ENCODE measurements around the gene GPATCH8.

The GPATCH8 gene

GRCh38 chr17:44543905-44544523 lies 40.8 kb upstream of the GPATCH8 start:
- no peak overlapping the region for H2AFZ ChIP-seq (ENCODE audit: low read length)
- no peaks in the 10 kb centered on the region for H3K79me2 ChIP-seq (ENCODE audit: insufficient read depth, low read length)
- no peak for TF ChIP-seq EZH2phosphoT487 (IDR thresholded peaks at IDR 0.05; ENCODE audit: borderline replicate concordance)
- no peak for TF ChIP-seq CTCF (conservative IDR thresholded peaks at IDR 0.05; ENCODE audit: low read length)
- peaks cover 66% of the 10 kb centered on the region for H3K4me1 ChIP-seq (ENCODE audit: insufficient read depth, low read length, poor library complexity, severe bottlenecking)
- no peaks in the 10 kb centered on the region for H3F3A ChIP-seq (ENCODE audit: low read depth)
- H3K9ac ChIP-seq (ENCODE audit: low read depth, low read length, poor library complexity, severe bottlenecking) = peak overlapping the region; percentile 77
- no peaks in the 10 kb centered on the region for H4K20me1 ChIP-seq (ENCODE audit: insufficient read depth, low read length, poor library complexity, severe bottlenecking)
- no peaks in the 10 kb centered on the region for H3K27me3 ChIP-seq (ENCODE audit: insufficient read depth, low read length, poor library complexity, severe bottlenecking)
- no peaks in the 10 kb centered on the region for H3K9me2 ChIP-seq (replicated peaks; ENCODE audit: low read depth, low read length)
- no peaks in the 10 kb centered on the region for H3K36me3 ChIP-seq (ENCODE audit: insufficient read depth, low read length)
- H3K4me3 ChIP-seq (ENCODE audit: low read length, poor library complexity, severe bottlenecking) = no peak overlapping the region
- H3K4me2 ChIP-seq (ENCODE audit: low read depth, low read length, poor library complexity, severe bottlenecking) = no peak overlapping the region
- H3K9me3 ChIP-seq (ENCODE audit: insufficient read depth, low read depth, low read length) = no peaks in the 10 kb centered on the region

- Histone ChIP-seq H4K20me1 (ENCODE audit: insufficient read depth, low read length, poor library complexity, severe bottlenecking) (no peaks in the 10 kb centered on the region), H3K4me2 (ENCODE audit: low read depth, low read length, poor library complexity, severe bottlenecking) (peak overlapping the region; percentile 80), H2AFZ (ENCODE audit: low read length) (no peak overlapping the region), H3K9me3 (ENCODE audit: insufficient read depth, low read depth, low read length) (no peaks in the 10 kb centered on the region), H3F3A (ENCODE audit: low read depth) (no peaks in the 10 kb centered on the region), H3K36me3 (ENCODE audit: insufficient read depth, low read length) (no peaks in the 10 kb centered on the region), H3K79me2 (ENCODE audit: insufficient read depth, low read length) (no peaks in the 10 kb centered on the region), H3K4me3 (ENCODE audit: low read length, poor library complexity, severe bottlenecking) (no peak overlapping the region), H3K4me1 (ENCODE audit: insufficient read depth, low read length, poor library complexity, severe bottlenecking) (peaks cover 61% of the 10 kb centered on the region), H3K9me2 (replicated peaks; ENCODE audit: low read depth, low read length) (no peaks in the 10 kb centered on the region), H3K9ac (ENCODE audit: low read depth, low read length, poor library complexity, severe bottlenecking) (peak overlapping the region; percentile 77), H3K27me3 (ENCODE audit: insufficient read depth, low read length, poor library complexity, severe bottlenecking) (no peaks in the 10 kb centered on the region)
- TF ChIP-seq EZH2phosphoT487 (IDR thresholded peaks at IDR 0.05; ENCODE audit: borderline replicate concordance) = no peak
- no peak for TF ChIP-seq CTCF (conservative IDR thresholded peaks at IDR 0.05; ENCODE audit: low read length)
Measured at GRCh38 chr17:44543213-44543904, 40.2 kb upstream of the GPATCH8 start.

- H3K4me1 ChIP-seq (ENCODE audit: insufficient read depth, low read length, poor library complexity, severe bottlenecking) = peaks cover 48% of the 10 kb centered on the region
- H2AFZ ChIP-seq (ENCODE audit: low read length) = no peak overlapping the region
- peak overlapping the region; percentile 80 for H3K4me2 ChIP-seq (ENCODE audit: low read depth, low read length, poor library complexity, severe bottlenecking)
- no peaks in the 10 kb centered on the region for H3F3A ChIP-seq (ENCODE audit: low read depth)
- H4K20me1 ChIP-seq (ENCODE audit: insufficient read depth, low read length, poor library complexity, severe bottlenecking) = no peaks in the 10 kb centered on the region
- H3K4me3 ChIP-seq (ENCODE audit: low read length, poor library complexity, severe bottlenecking) = peak overlapping the region; percentile 59
- TF ChIP-seq CTCF (conservative IDR thresholded peaks at IDR 0.05; ENCODE audit: low read length) (no peak), EZH2phosphoT487 (IDR thresholded peaks at IDR 0.05; ENCODE audit: borderline replicate concordance) (no peak)
- H3K79me2 ChIP-seq (ENCODE audit: insufficient read depth, low read length) = no peaks in the 10 kb centered on the region
- no peaks in the 10 kb centered on the region for H3K9me2 ChIP-seq (replicated peaks; ENCODE audit: low read depth, low read length)
- H3K9me3 ChIP-seq (ENCODE audit: insufficient read depth, low read depth, low read length) = no peaks in the 10 kb centered on the region
- peak overlapping the region; percentile 77 for H3K9ac ChIP-seq (ENCODE audit: low read depth, low read length, poor library complexity, severe bottlenecking)
- no peaks in the 10 kb centered on the region for H3K27me3 ChIP-seq (ENCODE audit: insufficient read depth, low read length, poor library complexity, severe bottlenecking)
- no peaks in the 10 kb centered on the region for H3K36me3 ChIP-seq (ENCODE audit: insufficient read depth, low read length)
Measured at GRCh38 chr17:44541884-44542581, 38.8 kb upstream of the GPATCH8 start.
